Small intestine (tissue), 7 donors: ENCODE data around the gene HES5. TPM values are rescaled to one million over a fixed set of nuclear protein-coding genes. Genes with fewer than 3 reads are reported as not detected.
"Not testable (repeated sequence)": the region's sequence is repeated elsewhere in the genome, so short reads cannot be mapped to it uniquely, and the experiment has no call there.

Experiments used
- DNase-seq, 2 donors: peaks; one replicate each; pipeline versions ENCODE4 v3.0.0 to v3.0.0-alpha.2; 2013
- FAIRE-seq: peaks from 2 replicates; lab custom pipeline; 2012; peaks lifted over from hg19 to GRCh38; lab: Jason Lieb, UNC
- H3K27ac ChIP-seq, 3 donors: one replicate each; pipeline ENCODE4 v1.5.1; 2013; ENCODE audit warnings: low read length in 2 of 3, mild to moderate bottlenecking in 2 of 3, control low read depth in 1 of 3, inconsistent platforms in 1 of 3, low read depth in 1 of 3, moderate library complexity in 1 of 3
- H3K27me3 ChIP-seq, 3 donors: one replicate each; pipeline ENCODE4 v1.6.1; 2013; ENCODE audit warnings: low read length in 3 of 3, inconsistent platforms in 1 of 3; ENCODE audit not compliant: control insufficient read depth in 3 of 3, insufficient read depth in 3 of 3
- H3K36me3 ChIP-seq, 3 donors: one replicate each; pipeline ENCODE4 v1.6.1; 2013; ENCODE audit warnings: low read length in 3 of 3, inconsistent platforms in 1 of 3, low read depth in 1 of 3, mild to moderate bottlenecking in 1 of 3, moderate library complexity in 1 of 3; ENCODE audit not compliant: control insufficient read depth in 3 of 3, insufficient read depth in 2 of 3
- H3K4me1 ChIP-seq, 3 donors: one replicate each; pipeline ENCODE4 v1.6.1; 2013; ENCODE audit warnings: low read length in 2 of 3, inconsistent platforms in 1 of 3, low read depth in 1 of 3, mild to moderate bottlenecking in 1 of 3, moderate library complexity in 1 of 3; ENCODE audit not compliant: control insufficient read depth in 3 of 3, insufficient read depth in 2 of 3
- H3K4me3 ChIP-seq, 3 donors: one replicate each; pipeline ENCODE4 v1.5.1; 2013; ENCODE audit warnings: low read length in 3 of 3, control low read depth in 1 of 3, inconsistent platforms in 1 of 3, low read depth in 1 of 3, mild to moderate bottlenecking in 1 of 3, moderate library complexity in 1 of 3
- H3K9me3 ChIP-seq, 2 donors: one replicate each; pipeline ENCODE4 v1.6.1; 2013; ENCODE audit warnings: low read depth in 1 of 2, low read length in 1 of 2; ENCODE audit not compliant: control insufficient read depth in 2 of 2, insufficient read depth in 1 of 2
- WGBS, 3 donors: extraction: QIAGEN DNeasy Blood & Tissue Kit; methylation state at CpG; one replicate each; pipeline ENCODE4 v1.1.7; 2013; 5-methylcytosine and 5-hydroxymethylcytosine counted together
- polyA plus RNA-seq, 4 donors: library from polyadenylated mRNA; stranded (reverse) in 3 of 4; unstranded in 1 of 4; fragments of 200-250 nt in 3 of 4; fragments of 120-200 nt in 1 of 4; gene quantifications; one replicate each; pipeline versions ENCODE4 v1.2.1 to v1.2.3, GENCODE V29; 2013
- donor health status: healthy with polysubstance abuse.
- donor health status: control.
- donor health status: control.
- donor health status: Bipolar disorder and iron deficiency.
- donor health status: healthy.

HES5 gene
- polyA plus RNA-seq, 4 donors = 0.19 to 0.30 TPM; not detected in 2

- not testable (repeated sequence) for H3K27ac ChIP-seq, H3K4me3 ChIP-seq, FAIRE-seq, H3K9me3 ChIP-seq, DNase-seq, H3K27me3 ChIP-seq
- WGBS, 3 donors = 59 to 77% (median 62%) methylated on average over 6 to 8 of the region's 9 CpGs
- peaks cover 0 to 58% (median 0%) of the 10 kb centered on the region in 3 donors for H3K36me3 ChIP-seq
- peaks cover 0 to 41% (median 1%) of the 10 kb centered on the region in 3 donors for H3K4me1 ChIP-seq
These were observed 23.0 kb upstream of the HES5 start for GRCh38 chr1:2553076-2553475.

GRCh38 chr1:2552189-2552588 lies 22.1 kb upstream of the HES5 start:
- peaks cover 0 to 43% (median 4%) of the 10 kb centered on the region in 3 donors for H3K4me1 ChIP-seq
- no peak for FAIRE-seq
- WGBS, 3 donors = 90 to 97% (median 93%) methylated on average over 21 to 26 of the region's 26 CpGs

GRCh38 chr1:2551544-2551943 lies 21.5 kb upstream of the HES5 start:
- not testable (repeated sequence) for DNase-seq, H3K9me3 ChIP-seq, H3K27me3 ChIP-seq, H3K4me3 ChIP-seq, FAIRE-seq, H3K27ac ChIP-seq
- 82 to 89% (median 84%) methylated on average over 9 of the region's 9 CpGs for WGBS, 3 donors
- Histone ChIP-seq H3K4me1 (peaks cover 0 to 49% (median 4%) of the 10 kb centered on the region in 3 donors), H3K36me3 (peaks cover 0 to 52% (median 0%) of the 10 kb centered on the region in 3 donors)

More at GRCh38 chr1:2552189-2552588, 22.1 kb upstream of the HES5 start:
- DNase-seq = no peak
- Histone ChIP-seq H3K9me3 (no peaks in the 10 kb centered on the region), H3K27me3 (no peaks in the 10 kb centered on the region), H3K27ac (no peak overlapping the region), H3K36me3 (peaks cover 0 to 52% (median 0%) of the 10 kb centered on the region in 3 donors), H3K4me3 (no peak overlapping the region)

GRCh38 chr1:2550309-2550861 lies 20.3 kb upstream of the HES5 start:
- not testable (repeated sequence) for FAIRE-seq, H3K9me3 ChIP-seq, H3K27ac ChIP-seq, DNase-seq, H3K27me3 ChIP-seq, H3K4me3 ChIP-seq
- WGBS, 3 donors = 65 to 85% (median 72%) methylated on average over 7 to 12 of the region's 12 CpGs
- peaks cover 0 to 47% (median 0%) of the 10 kb centered on the region in 3 donors for H3K36me3 ChIP-seq
- H3K4me1 ChIP-seq = peaks cover 0 to 52% (median 6%) of the 10 kb centered on the region in 3 donors

GRCh38 chr1:2549367-2550029 lies 19.4 kb upstream of the HES5 start:
- H3K4me1 ChIP-seq = peaks cover 0 to 52% (median 6%) of the 10 kb centered on the region in 3 donors
- 69 to 85% (median 76%) methylated on average over 23 to 25 of the region's 28 CpGs for WGBS, 3 donors
- peak overlapping the region; percentile 86 to 97 (median 92) for H3K27ac ChIP-seq
- peaks cover 0 to 39% (median 0%) of the 10 kb centered on the region in 3 donors for H3K36me3 ChIP-seq
- H3K9me3 ChIP-seq, FAIRE-seq, H3K4me3 ChIP-seq, H3K27me3 ChIP-seq, DNase-seq: not testable (repeated sequence)

GRCh38 chr1:2548068-2548589 lies 18.1 kb upstream of the HES5 start:
- 2 to 5% (median 2%) methylated on average over 16 to 17 of the region's 17 CpGs for WGBS, 3 donors
- no peaks in the 10 kb centered on the region for H3K27me3 ChIP-seq
- H3K9me3 ChIP-seq = no peaks in the 10 kb centered on the region
- H3K36me3 ChIP-seq = peaks cover 0 to 30% (median 0%) of the 10 kb centered on the region in 3 donors
- H3K27ac ChIP-seq = peak overlapping the region; percentile 86 to 97 (median 92)
- H3K4me3 ChIP-seq = peak overlapping the region; percentile 28 to 57 (median 47)
- no peak for FAIRE-seq
- H3K4me1 ChIP-seq = peaks cover 0 to 58% (median 6%) of the 10 kb centered on the region in 3 donors
- DNase-seq = peak; percentile 88 to 91

GRCh38 chr1:2547210-2548067 lies 17.4 kb upstream of the HES5 start:
- DNase-seq = no peak
- WGBS, 3 donors = 6 to 9% (median 7%) methylated on average over 20 to 27 of the region's 27 CpGs
- peaks cover 0 to 29% (median 0%) of the 10 kb centered on the region in 3 donors for H3K36me3 ChIP-seq
- peak overlapping the region; percentile 47 to 64 (median 57) for H3K4me3 ChIP-seq
- no peak for FAIRE-seq
- H3K9me3 ChIP-seq = no peaks in the 10 kb centered on the region
- H3K27ac ChIP-seq = peak overlapping the region; percentile 86 to 97 (median 92)
- H3K4me1 ChIP-seq = peaks cover 0 to 65% (median 6%) of the 10 kb centered on the region in 3 donors
- no peaks in the 10 kb centered on the region for H3K27me3 ChIP-seq
